Subcutaneous abdominal adipose tissue (tissue), 5 donors: ENCODE results near the gene AGAP1.

Experiments used
- H3K27ac ChIP-seq: one replicate; pipeline ENCODE4 v1.7.0; 2013; ENCODE audit warnings: low read depth, mild to moderate bottlenecking, inconsistent platforms, low read length, moderate library complexity
- H3K27me3 ChIP-seq, 5 donors: one replicate each; pipeline ENCODE4 v1.7.0; 2013; ENCODE audit warnings: low read length in 5 of 5, inconsistent platforms in 1 of 5; ENCODE audit not compliant: control insufficient read depth in 5 of 5, insufficient read depth in 4 of 5
- H3K36me3 ChIP-seq, 5 donors: one replicate each; pipeline ENCODE4 v1.7.0; 2013; ENCODE audit warnings: low read length in 5 of 5; ENCODE audit not compliant: control insufficient read depth in 5 of 5, insufficient read depth in 5 of 5
- H3K4me1 ChIP-seq, 5 donors: one replicate each; pipeline ENCODE4 v1.7.0; 2013; ENCODE audit warnings: low read length in 5 of 5, mild to moderate bottlenecking in 3 of 5, moderate library complexity in 1 of 5; ENCODE audit not compliant: control insufficient read depth in 5 of 5, insufficient read depth in 5 of 5
- H3K4me3 ChIP-seq, 5 donors: one replicate each; pipeline ENCODE4 v1.7.0; 2013; ENCODE audit warnings: low read length in 5 of 5, low read depth in 1 of 5
- H3K9ac ChIP-seq, 5 donors: one replicate each; pipeline ENCODE4 v1.7.0; 2013; ENCODE audit warnings: low read length in 5 of 5, mild to moderate bottlenecking in 4 of 5, moderate library complexity in 3 of 5
- H3K9me3 ChIP-seq, 5 donors: one replicate each; pipeline ENCODE4 v1.7.0; 2013; ENCODE audit warnings: low read length in 5 of 5; ENCODE audit not compliant: control insufficient read depth in 5 of 5
- donor health status: healthy.
- donor health status: healthy.
- donor health status: healthy.
- donor health status: healthy.
- donor health status: healthy.

The AGAP1 gene

GRCh38 chr2:235498541-235498940, 4.7 kb downstream of the AGAP1 start:
- Histone ChIP-seq H3K9me3 (no peaks in the 10 kb centered on the region), H3K9ac (no peak overlapping the region), H3K36me3 (no peaks in the 10 kb centered on the region), H3K4me3 (no peak overlapping the region), H3K27ac (no peak overlapping the region), H3K4me1 (peaks cover 2 to 56% (median 43%) of the 10 kb centered on the region in 5 donors), H3K27me3 (no peaks in the 10 kb centered on the region)

- Histone ChIP-seq H3K27ac (no peak overlapping the region), H3K36me3 (no peaks in the 10 kb centered on the region), H3K4me1 (peaks cover 4 to 63% (median 43%) of the 10 kb centered on the region in 5 donors), H3K9ac (no peak overlapping the region), H3K9me3 (no peaks in the 10 kb centered on the region), H3K4me3 (no peak overlapping the region), H3K27me3 (no peaks in the 10 kb centered on the region)
These were observed 5.3 kb downstream of the AGAP1 start for GRCh38 chr2:235498946-235499812.

DNA sequence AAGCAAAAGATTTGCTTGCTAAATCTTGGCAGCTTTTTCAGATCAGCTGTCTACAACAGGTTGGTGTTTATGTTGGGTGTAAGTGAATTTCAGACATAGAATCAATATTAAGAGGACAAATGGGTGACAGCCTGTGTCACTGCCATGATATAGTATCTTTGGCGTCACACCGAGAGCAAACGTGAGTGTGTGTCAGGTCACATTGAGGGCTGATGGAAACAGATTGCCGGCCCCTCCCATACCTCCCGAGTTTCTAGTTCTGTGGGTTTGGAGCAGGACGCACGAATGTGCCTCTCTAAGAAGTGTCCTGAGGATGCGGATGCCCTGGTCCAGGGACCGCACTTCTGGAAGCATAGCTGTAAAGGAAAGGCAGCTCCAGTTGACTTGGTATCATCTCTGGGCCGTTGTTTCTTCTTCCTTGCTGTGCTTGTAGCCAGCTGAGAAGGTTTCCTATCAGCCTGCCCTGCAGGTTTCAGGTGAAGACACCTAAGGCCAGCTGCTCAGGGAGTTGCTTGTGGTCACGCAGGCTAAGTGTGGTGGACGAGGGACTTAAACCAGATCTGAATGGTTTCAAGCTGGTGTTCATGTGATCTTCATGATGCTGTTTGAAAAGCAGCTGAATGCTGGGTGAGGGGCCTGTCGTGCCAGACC, 6.4 kb downstream of the AGAP1 start:
- H3K27ac ChIP-seq, result no peak overlapping the region
- H3K4me1 ChIP-seq, result peaks cover 4 to 66% (median 42%) of the 10 kb centered on the region in 5 donors
- no peak overlapping the region for H3K4me3 ChIP-seq
- H3K9me3 ChIP-seq, result no peaks in the 10 kb centered on the region
- no peaks in the 10 kb centered on the region for H3K36me3 ChIP-seq
- H3K9ac ChIP-seq, result no peak overlapping the region
- no peaks in the 10 kb centered on the region for H3K27me3 ChIP-seq

GRCh38 chr2:235500761-235501672, 7.2 kb downstream of the AGAP1 start:
- Histone ChIP-seq H3K27me3 (no peaks in the 10 kb centered on the region), H3K4me1 (peaks cover 2 to 65% (median 39%) of the 10 kb centered on the region in 5 donors), H3K36me3 (no peaks in the 10 kb centered on the region), H3K4me3 (peak overlapping the region in 3 of 5 donors; percentile 8 to 34 (median 32)), H3K9me3 (no peaks in the 10 kb centered on the region), H3K27ac (no peak overlapping the region), H3K9ac (no peak overlapping the region)

DNA sequence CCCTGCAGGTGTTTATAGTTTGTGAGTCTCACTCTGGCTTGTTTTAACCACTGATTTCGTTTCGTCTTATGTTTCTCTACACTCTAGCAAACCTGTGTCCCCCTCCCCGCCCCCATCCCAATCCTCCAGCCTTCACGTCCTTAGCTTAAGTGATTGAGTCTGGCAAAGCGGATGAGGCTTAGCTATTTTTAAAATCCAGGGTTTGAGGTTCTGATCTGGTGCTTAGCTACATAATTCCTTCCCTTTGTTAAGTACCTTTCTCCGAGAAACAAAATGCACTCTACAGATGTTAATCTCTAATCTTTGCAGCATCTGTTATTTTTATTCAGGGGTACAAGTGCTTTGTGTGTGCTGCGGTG, 7.8 kb downstream of the AGAP1 start:
- H3K36me3 ChIP-seq, result no peaks in the 10 kb centered on the region
- H3K9ac ChIP-seq, result no peak overlapping the region
- no peaks in the 10 kb centered on the region for H3K9me3 ChIP-seq
- H3K27me3 ChIP-seq, result no peaks in the 10 kb centered on the region
- H3K27ac ChIP-seq, result no peak overlapping the region
- peak overlapping the region in 3 of 5 donors; percentile 8 to 34 (median 32) for H3K4me3 ChIP-seq
- peaks cover 2 to 61% (median 40%) of the 10 kb centered on the region in 5 donors for H3K4me1 ChIP-seq

- no peak overlapping the region for H3K9ac ChIP-seq
- H3K4me3 ChIP-seq, result peak overlapping the region in 1 of 5 donors; percentile 34
- no peak overlapping the region for H3K27ac ChIP-seq
- H3K9me3 ChIP-seq, result no peaks in the 10 kb centered on the region
- peaks cover 2 to 60% (median 37%) of the 10 kb centered on the region in 5 donors for H3K4me1 ChIP-seq
- H3K27me3 ChIP-seq, result no peaks in the 10 kb centered on the region
- H3K36me3 ChIP-seq, result no peaks in the 10 kb centered on the region
These were observed 8.5 kb downstream of the AGAP1 start for GRCh38 chr2:235502336-235502735.

DNA sequence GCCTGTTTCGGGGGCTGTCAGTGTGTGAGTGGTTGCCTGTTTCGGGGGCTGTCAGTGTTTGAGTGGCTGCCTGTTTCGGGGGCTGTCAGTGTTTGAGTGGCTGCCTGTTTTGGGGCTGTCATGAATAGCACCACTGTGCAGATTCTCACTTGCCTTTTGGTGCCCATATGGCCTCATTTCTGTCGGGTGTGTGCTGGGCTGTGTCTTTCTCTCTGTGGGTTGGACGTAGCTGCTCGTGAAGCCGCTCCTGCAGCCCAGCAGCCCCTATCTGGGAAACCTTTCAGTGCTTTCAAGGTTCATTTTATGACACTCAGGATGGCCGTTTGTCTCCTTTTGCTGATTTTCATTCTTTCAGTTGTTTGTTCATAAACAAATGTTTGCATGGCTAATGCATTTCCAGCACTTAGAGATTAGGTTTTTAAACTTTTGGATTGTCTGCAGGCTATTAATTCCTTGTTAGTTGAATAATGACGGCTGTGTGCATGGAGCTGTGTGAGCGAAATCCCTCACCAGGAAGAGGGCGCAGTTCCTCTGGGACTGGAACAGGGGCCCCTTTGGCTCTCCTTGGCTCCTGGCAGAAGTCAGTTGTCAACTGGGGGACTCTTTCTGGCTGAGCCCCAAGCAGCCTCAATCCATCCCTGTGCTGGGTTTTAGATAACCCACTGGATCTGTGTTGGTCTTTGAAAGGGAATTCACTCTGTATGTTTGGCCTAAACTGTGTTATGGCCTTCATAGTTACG, 10.8 kb downstream of the AGAP1 start:
- Histone ChIP-seq H3K4me3 (no peak overlapping the region), H3K27ac (no peak overlapping the region), H3K9me3 (no peaks in the 10 kb centered on the region), H3K4me1 (peaks cover 2 to 60% (median 37%) of the 10 kb centered on the region in 5 donors), H3K9ac (no peak overlapping the region), H3K27me3 (no peaks in the 10 kb centered on the region), H3K36me3 (no peaks in the 10 kb centered on the region)

- no peaks in the 10 kb centered on the region for H3K27me3 ChIP-seq
- H3K4me1 ChIP-seq, result peaks cover 2 to 59% (median 37%) of the 10 kb centered on the region in 5 donors
- H3K36me3 ChIP-seq, result no peaks in the 10 kb centered on the region
- H3K4me3 ChIP-seq, result no peak overlapping the region
- H3K27ac ChIP-seq, result no peak overlapping the region
- H3K9me3 ChIP-seq, result no peaks in the 10 kb centered on the region
- no peak overlapping the region for H3K9ac ChIP-seq
These were observed 11.4 kb downstream of the AGAP1 start for GRCh38 chr2:235505181-235505741.

DNA sequence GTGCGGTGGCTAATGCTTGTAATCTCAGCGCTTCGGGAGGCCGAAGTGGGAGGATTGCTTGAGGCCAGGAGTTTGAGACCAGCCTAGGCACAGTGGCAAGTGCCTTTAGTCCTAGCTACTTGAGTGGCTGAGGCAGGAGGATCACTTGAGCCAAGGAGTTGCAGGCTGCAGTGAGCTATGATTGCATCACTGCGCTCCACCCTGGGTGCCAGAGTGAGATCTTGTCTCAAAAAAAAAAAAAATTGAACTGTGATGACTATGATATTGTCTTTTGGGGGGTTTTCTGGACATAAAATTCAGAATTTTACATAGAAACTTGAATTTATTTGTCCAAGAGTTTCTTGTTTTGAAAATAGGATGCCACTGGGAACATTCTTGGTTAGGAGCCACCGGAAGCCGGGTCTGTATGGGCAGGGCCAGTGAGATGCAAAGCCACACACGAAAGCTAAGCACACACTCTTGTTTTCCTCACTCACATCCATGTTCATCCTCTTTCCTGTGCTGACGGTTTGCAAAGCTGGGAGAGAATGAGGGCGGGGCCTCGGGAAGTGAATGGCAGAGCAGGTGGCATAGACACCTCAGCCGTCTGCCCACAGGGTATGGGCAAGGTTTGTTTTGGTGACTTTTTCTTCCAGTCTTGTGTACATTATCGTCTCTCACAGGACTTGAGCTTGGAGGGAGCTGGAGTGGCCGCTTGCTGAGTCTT, 12.6 kb downstream of the AGAP1 start:
- Histone ChIP-seq H3K4me1 (peaks cover 2 to 47% (median 34%) of the 10 kb centered on the region in 5 donors), H3K9ac (no peak overlapping the region), H3K9me3 (no peaks in the 10 kb centered on the region), H3K36me3 (no peaks in the 10 kb centered on the region), H3K27me3 (no peaks in the 10 kb centered on the region), H3K27ac (no peak overlapping the region), H3K4me3 (no peak overlapping the region)
